Stimulated activated naive B cell treated with anti-CD40 and anti-IgM and Interleukin-4, amounts not matched to agents 10 μg/mL and 1 μg/mL and 100 μg/mL, for 72 hours (primary cell): ENCODE data around the gene HAUS3.
A peak's percentile ranks its signal among the peaks of the same experiment; 100 is the strongest.

Experiments
- ATAC-seq, 2 donors: fragments of 150-1000 bp; cut with Tn5 transposase; replicated peaks; 2 replicates each; pipeline ENCODE4 v1.10.0; 2021; ENCODE audit warnings: moderate library complexity in 1 of 2
- DNase-seq: peaks from one replicate; pipeline ENCODE4 v3.0.0; 2021
- H3K27ac Mint-ChIP-seq: one replicate; pipeline ENCODE4 v1.8.0; 2022; ENCODE audit warnings: mild to moderate bottlenecking, mixed read lengths
- H3K27me3 Mint-ChIP-seq, 2 donors: one replicate each; pipeline ENCODE4 v1.8.0; 2022; ENCODE audit warnings: mixed read lengths in 2 of 2
- H3K36me3 Mint-ChIP-seq, 2 donors: one replicate each; pipeline ENCODE4 v1.8.0; 2022; ENCODE audit warnings: mixed read lengths in 2 of 2, mild to moderate bottlenecking in 1 of 2
- H3K4me1 Mint-ChIP-seq, 2 donors: one replicate each; pipeline ENCODE4 v1.8.0; 2022; ENCODE audit warnings: mixed read lengths in 2 of 2, mild to moderate bottlenecking in 1 of 2
- H3K4me3 Mint-ChIP-seq, 2 donors: one replicate each; pipeline ENCODE4 v1.8.0; 2022; ENCODE audit warnings: mild to moderate bottlenecking in 2 of 2, mixed read lengths in 2 of 2, moderate library complexity in 1 of 2
- H3K9me3 Mint-ChIP-seq, 2 donors: one replicate each; pipeline ENCODE4 v1.8.0; 2022; ENCODE audit warnings: mixed read lengths in 2 of 2, mild to moderate bottlenecking in 1 of 2

Gene HAUS3

GRCh38 chr4:2271279-2272025, 29.5 kb upstream of the HAUS3 start:
- H3K27me3 Mint-ChIP-seq, result no peaks in the 10 kb centered on the region

GRCh38 chr4:2270341-2271165, 28.6 kb upstream of the HAUS3 start:
- Mint-ChIP-seq H3K4me1 (peaks cover 0 to 2% of the 10 kb centered on the region in 2 donors), H3K27ac (no peak overlapping the region), H3K4me3 (no peak overlapping the region), H3K9me3 (no peaks in the 10 kb centered on the region), H3K36me3 (no peaks in the 10 kb centered on the region), H3K27me3 (no peaks in the 10 kb centered on the region)
- DNase-seq, result no peak
- no peak for ATAC-seq

More at GRCh38 chr4:2271279-2272025, 29.5 kb upstream of the HAUS3 start:
- DNase-seq, result no peak
- H3K36me3 Mint-ChIP-seq, result no peaks in the 10 kb centered on the region
- no peak overlapping the region for H3K27ac Mint-ChIP-seq
- no peaks in the 10 kb centered on the region for H3K9me3 Mint-ChIP-seq
- H3K4me3 Mint-ChIP-seq, result no peak overlapping the region
- H3K4me1 Mint-ChIP-seq, result peaks cover 0 to 2% of the 10 kb centered on the region in 2 donors
- ATAC-seq, result no peak

- Mint-ChIP-seq H3K4me1 (peaks cover 0 to 2% of the 10 kb centered on the region in 2 donors), H3K27me3 (no peaks in the 10 kb centered on the region), H3K4me3 (no peak overlapping the region), H3K27ac (no peak overlapping the region), H3K9me3 (no peaks in the 10 kb centered on the region), H3K36me3 (no peaks in the 10 kb centered on the region)
- no peak for DNase-seq
- no peak for ATAC-seq
These were observed 27.8 kb upstream of the HAUS3 start for GRCh38 chr4:2269618-2270163.

- no peak overlapping the region for H3K27ac Mint-ChIP-seq
- H3K4me3 Mint-ChIP-seq, result no peak overlapping the region
- ATAC-seq (no peak), DNase-seq (no peak)
- no peaks in the 10 kb centered on the region for H3K9me3 Mint-ChIP-seq
- H3K36me3 Mint-ChIP-seq, result no peaks in the 10 kb centered on the region
- peaks cover 0 to 4% of the 10 kb centered on the region in 2 donors for H3K4me1 Mint-ChIP-seq
- no peaks in the 10 kb centered on the region for H3K27me3 Mint-ChIP-seq
These were observed 27.2 kb upstream of the HAUS3 start for GRCh38 chr4:2269206-2269531.

DNA sequence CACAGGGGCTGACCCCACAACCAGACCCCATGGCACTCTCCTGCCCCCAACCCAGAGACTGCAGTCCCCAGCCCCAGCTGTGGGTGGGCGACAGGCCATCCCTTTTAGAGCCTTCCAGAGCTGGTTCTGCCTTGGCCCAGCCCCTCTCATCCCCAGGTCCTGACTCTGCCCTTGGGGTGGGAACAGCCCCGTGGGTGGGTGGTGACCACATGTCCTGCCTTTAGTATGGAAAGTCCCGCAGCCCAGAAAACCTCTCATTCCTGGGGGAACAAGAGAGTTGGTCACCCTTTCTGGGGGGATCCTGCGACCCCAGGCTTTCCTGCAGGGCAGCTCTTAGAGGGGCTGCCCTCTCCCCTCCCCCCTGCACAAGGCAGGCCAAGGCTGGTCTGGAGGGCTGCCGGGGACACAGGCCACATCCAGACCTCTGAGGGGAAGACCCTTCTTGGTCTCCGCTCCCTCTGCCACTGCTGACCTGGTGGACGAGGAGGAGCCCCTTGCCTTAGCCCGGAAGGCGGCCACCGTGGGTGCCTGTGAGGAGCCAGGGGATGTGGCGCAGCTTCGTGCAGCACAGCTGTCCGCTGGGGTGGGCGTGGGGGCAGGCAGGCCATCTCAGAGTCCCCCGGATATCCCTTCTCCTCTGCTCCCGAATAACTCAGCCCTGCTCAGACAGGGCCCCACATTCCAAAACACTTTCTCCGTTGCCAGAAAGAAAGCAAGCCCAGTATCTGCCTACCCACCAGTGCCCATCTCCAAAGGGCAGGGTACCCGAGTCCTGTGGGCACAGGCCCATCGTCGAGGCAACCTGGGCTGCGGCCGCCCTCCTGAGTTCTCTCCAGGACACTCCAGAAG, 26.7 kb upstream of the HAUS3 start:
- Mint-ChIP-seq H3K9me3 (no peaks in the 10 kb centered on the region), H3K27me3 (no peaks in the 10 kb centered on the region), H3K27ac (no peak overlapping the region), H3K4me3 (no peak overlapping the region), H3K36me3 (no peaks in the 10 kb centered on the region), H3K4me1 (peaks cover 0 to 4% of the 10 kb centered on the region in 2 donors)
- ATAC-seq (no peak), DNase-seq (no peak)

GRCh38 chr4:2267841-2268240, 25.9 kb upstream of the HAUS3 start:
- no peak overlapping the region for H3K4me3 Mint-ChIP-seq
- peaks cover 4 to 7% of the 10 kb centered on the region in 2 donors for H3K4me1 Mint-ChIP-seq
- H3K27me3 Mint-ChIP-seq, result no peaks in the 10 kb centered on the region
- no peaks in the 10 kb centered on the region for H3K9me3 Mint-ChIP-seq
- no peak for DNase-seq
- no peak overlapping the region for H3K27ac Mint-ChIP-seq
- no peak for ATAC-seq
- no peaks in the 10 kb centered on the region for H3K36me3 Mint-ChIP-seq

- Mint-ChIP-seq H3K27me3 (no peaks in the 10 kb centered on the region), H3K27ac (no peak overlapping the region), H3K9me3 (no peaks in the 10 kb centered on the region), H3K4me1 (peaks cover 4 to 9% of the 10 kb centered on the region in 2 donors), H3K36me3 (no peaks in the 10 kb centered on the region), H3K4me3 (no peak overlapping the region)
- DNase-seq, result no peak
- ATAC-seq, result no peak
These were observed 25.4 kb upstream of the HAUS3 start for GRCh38 chr4:2267320-2267811.

- DNase-seq, result no peak
- no peak overlapping the region for H3K27ac Mint-ChIP-seq
- no peak overlapping the region for H3K4me3 Mint-ChIP-seq
- no peaks in the 10 kb centered on the region for H3K9me3 Mint-ChIP-seq
- ATAC-seq, result no peak
- H3K27me3 Mint-ChIP-seq, result no peaks in the 10 kb centered on the region
- no peaks in the 10 kb centered on the region for H3K36me3 Mint-ChIP-seq
- H3K4me1 Mint-ChIP-seq, result peaks cover 4 to 9% of the 10 kb centered on the region in 2 donors
These were observed 24.9 kb upstream of the HAUS3 start for GRCh38 chr4:2266821-2267220.

DNA sequence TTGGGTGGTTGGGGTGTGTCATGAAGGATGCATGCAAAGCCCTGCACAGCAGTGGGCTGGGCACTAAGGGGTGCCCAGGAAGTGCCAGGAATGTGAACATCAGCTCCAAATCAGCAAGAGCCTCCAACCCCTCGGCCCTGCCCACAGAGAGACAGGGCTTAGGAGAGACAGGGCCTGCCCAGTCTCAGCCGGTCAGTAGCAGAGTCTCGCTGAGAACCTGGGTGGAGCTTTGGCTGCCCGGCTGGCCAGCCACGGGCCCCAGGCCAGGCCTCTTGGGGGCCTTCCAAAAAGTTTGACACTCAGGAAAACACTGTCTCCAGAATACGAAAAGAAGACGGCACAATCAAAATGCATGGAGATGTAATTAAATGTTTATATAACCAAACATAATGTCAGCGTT, 24.3 kb upstream of the HAUS3 start:
- Mint-ChIP-seq H3K27me3 (no peaks in the 10 kb centered on the region), H3K4me3 (no peak overlapping the region), H3K36me3 (no peaks in the 10 kb centered on the region), H3K27ac (no peak overlapping the region), H3K4me1 (peaks cover 4 to 9% of the 10 kb centered on the region in 2 donors), H3K9me3 (no peaks in the 10 kb centered on the region)
- ATAC-seq, result no peak
- no peak for DNase-seq

GRCh38 chr4:2265113-2266110, 23.5 kb upstream of the HAUS3 start:
- Mint-ChIP-seq H3K36me3 (no peaks in the 10 kb centered on the region), H3K4me3 (peak overlapping the region in 1 of 2 donors; percentile 28), H3K4me1 (peaks cover 4 to 9% of the 10 kb centered on the region in 2 donors), H3K27me3 (no peaks in the 10 kb centered on the region), H3K9me3 (no peaks in the 10 kb centered on the region), H3K27ac (no peak overlapping the region)
- DNase-seq (no peak), ATAC-seq (no peak)

GRCh38 chr4:2264481-2265041, 22.6 kb upstream of the HAUS3 start:
- peaks cover 4 to 9% of the 10 kb centered on the region in 2 donors for H3K4me1 Mint-ChIP-seq
- no peak overlapping the region for H3K4me3 Mint-ChIP-seq

DNA sequence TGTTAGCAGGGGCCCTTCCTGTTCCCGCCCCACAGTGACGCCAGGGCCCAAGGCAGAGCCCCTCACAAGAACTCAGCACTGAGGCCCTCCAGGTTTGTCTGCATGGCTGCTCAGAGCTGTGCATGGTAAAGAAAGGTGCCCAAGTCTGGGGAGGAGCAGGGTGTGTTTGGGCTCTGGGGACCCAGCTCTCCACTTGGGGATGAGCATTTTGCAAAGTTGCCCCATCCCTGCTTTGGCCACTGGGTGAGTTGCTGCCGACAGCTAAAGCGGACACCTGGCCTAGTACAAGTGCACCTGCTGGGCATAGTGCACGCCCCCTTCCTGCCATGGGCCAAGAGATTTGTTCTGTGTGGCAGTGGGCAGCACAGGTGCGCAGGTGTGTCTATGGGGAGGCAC, 22.0 kb upstream of the HAUS3 start:
- ATAC-seq (no peak), DNase-seq (no peak)
- Mint-ChIP-seq H3K27me3 (no peaks in the 10 kb centered on the region), H3K4me3 (no peak overlapping the region), H3K4me1 (peaks cover 4 to 9% of the 10 kb centered on the region in 2 donors), H3K36me3 (no peaks in the 10 kb centered on the region), H3K27ac (peak overlapping the region; percentile 9), H3K9me3 (no peaks in the 10 kb centered on the region)

More at GRCh38 chr4:2264481-2265041, 22.6 kb upstream of the HAUS3 start:
- Mint-ChIP-seq H3K27me3 (no peaks in the 10 kb centered on the region), H3K9me3 (no peaks in the 10 kb centered on the region), H3K27ac (no peak overlapping the region), H3K36me3 (no peaks in the 10 kb centered on the region)
- ATAC-seq, result no peak
- DNase-seq, result no peak

DNA sequence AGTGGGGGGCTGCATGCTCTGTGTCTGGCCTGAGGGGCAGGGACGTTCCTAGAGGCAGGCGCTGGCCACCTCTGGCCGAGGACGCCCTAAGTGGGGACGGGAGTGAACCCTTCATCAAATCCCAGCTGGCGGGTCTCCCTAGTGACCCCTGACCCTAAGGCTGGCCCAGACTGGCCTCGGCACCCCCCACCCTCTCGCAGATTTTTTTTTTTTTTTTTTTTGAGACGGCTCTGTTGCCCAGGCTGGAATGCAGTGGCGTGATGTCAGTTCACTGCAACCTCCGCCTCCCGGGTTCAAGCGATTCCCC, 21.0 kb upstream of the HAUS3 start:
- Mint-ChIP-seq H3K36me3 (no peaks in the 10 kb centered on the region), H3K4me3 (peak overlapping the region; percentile 86), H3K9me3 (no peaks in the 10 kb centered on the region), H3K27ac (peak overlapping the region; percentile 80), H3K4me1 (peaks cover 4 to 13% of the 10 kb centered on the region in 2 donors), H3K27me3 (no peaks in the 10 kb centered on the region)
- ATAC-seq (no peak), DNase-seq (no peak)
